Testis (tissue), 3 donors: ENCODE measurements around the gene ZNRD2. TPM values are rescaled to one million over a fixed set of nuclear protein-coding genes. Genes with fewer than 3 reads are reported as not detected.
A peak's percentile ranks its signal among the peaks of the same experiment; 100 is the strongest.

Experiments used
- DNase-seq: peaks from one replicate; pipeline ENCODE4 v3.0.0-alpha.2; 2019
- H3K27ac ChIP-seq, 2 donors: fragments of 200-600 bp; sonication (generic); one replicate each; pipeline ENCODE4 v1.5.1; 2019
- H3K27me3 ChIP-seq: fragments of 200-600 bp; sonication (generic); one replicate; pipeline ENCODE4 v1.5.1; 2019
- H3K36me3 ChIP-seq: fragments of 200-600 bp; sonication (generic); one replicate; pipeline ENCODE4 v1.5.1; 2017; ENCODE audit warnings: low read depth; ENCODE audit errors: missing control alignments
- H3K4me1 ChIP-seq: fragments of 200-600 bp; sonication (generic); one replicate; pipeline ENCODE4 v1.5.1; 2019
- H3K4me3 ChIP-seq, 2 donors: fragments of 200-600 bp; sonication (generic); one replicate each; pipeline ENCODE4 v1.5.1; 2017 to 2019
- H3K9me3 ChIP-seq: fragments of 200-600 bp; sonication (generic); one replicate; pipeline ENCODE4 v1.5.1; 2017
- CTCF ChIP-seq, 3 experiments: fragments of 450-650 bp in 2 of 3; fragments of 200-600 bp in 1 of 3; sonication (generic) in 1 of 3; IDR thresholded peaks; one replicate each; pipeline ENCODE4 v1.5.1; 2016 to 2019; ENCODE audit warnings: antibody characterized with exemption in 3 of 3, mild to moderate bottlenecking in 2 of 3, moderate library complexity in 1 of 3
- POLR2A ChIP-seq: fragments of 450-650 bp; IDR thresholded peaks from one replicate; pipeline ENCODE4 v1.6.1; 2017; ENCODE audit warnings: antibody characterized with exemption, mild to moderate bottlenecking, moderate library complexity
- WGBS, 2 donors: methylation state at CpG; one replicate each; pipeline ENCODE4 v1.1.5; 2018; 5-methylcytosine and 5-hydroxymethylcytosine counted together
- intact Hi-C: fragments of 100-400 bp; cut with DNase I; formaldehyde crosslinking; loops from one replicate; pipeline ENCODE4 v1.15.1; 2023; ENCODE audit warnings: low total_unique reads
- polyA plus RNA-seq: library from polyadenylated mRNA; stranded (reverse); fragments of 350-450 nt; fragmentation: Illumina TruSeq; extraction: RNeasy Lipid Tissue Mini Kit (QIAGEN cat#74804); gene quantifications from one replicate; pipeline ENCODE4 v1.2.3, GENCODE V29; 2014; ENCODE audit warnings: low read depth, low replicate concordance; ENCODE audit not compliant: insufficient read depth
- total RNA-seq, 2 donors: library from RNA; depleted of rRNA; stranded (reverse); fragments of >200 nt; gene quantifications; one replicate each; pipeline ENCODE4 v1.2.3, GENCODE V29; 2016

ZNRD2 gene
- total and polyA plus RNA-seq, 3 donors from 2014 or later, result 67.7 to 79.6 (median 77.6) TPM

- no peaks in the 10 kb centered on the region for H3K9me3 ChIP-seq
- intact Hi-C loops, result no loop called here
- WGBS, 2 donors, result 86 to 90% methylated on average over 3 of the region's 3 CpGs
- H3K4me3 ChIP-seq, result no peak overlapping the region
- H3K36me3 ChIP-seq, result no peaks in the 10 kb centered on the region
- TF ChIP-seq POLR2A (no peak), CTCF (IDR thresholded peaks at IDR 0.05) (no peak)
- H3K27ac ChIP-seq, result no peak overlapping the region
- H3K4me1 ChIP-seq, result peaks cover 11% of the 10 kb centered on the region
- DNase-seq, result no peak
- H3K27me3 ChIP-seq, result no peaks in the 10 kb centered on the region
Observed at GRCh38 chr11:65581928-65582327, 11.7 kb downstream of the ZNRD2 start.

GRCh38 chr11:65583589-65583988 lies 13.3 kb downstream of the ZNRD2 start:
- H3K27me3 ChIP-seq, result no peaks in the 10 kb centered on the region
- H3K4me1 ChIP-seq, result peaks cover 11% of the 10 kb centered on the region
- no peak for DNase-seq
- H3K27ac ChIP-seq, result no peak overlapping the region
- no peaks in the 10 kb centered on the region for H3K36me3 ChIP-seq
- intact Hi-C loops, result no loop called here
- TF ChIP-seq CTCF (IDR thresholded peaks at IDR 0.05) (no peak), POLR2A (no peak)
- no peaks in the 10 kb centered on the region for H3K9me3 ChIP-seq
- WGBS, 2 donors, result 76 to 84% methylated on average over 5 to 10 of the region's 10 CpGs
- no peak overlapping the region for H3K4me3 ChIP-seq

GRCh38 chr11:65584106-65584505 lies 13.8 kb downstream of the ZNRD2 start:
- peaks cover 11% of the 10 kb centered on the region for H3K4me1 ChIP-seq
- no peaks in the 10 kb centered on the region for H3K9me3 ChIP-seq
- intact Hi-C loops, result no loop called here
- H3K36me3 ChIP-seq, result no peaks in the 10 kb centered on the region
- no peak for DNase-seq
- H3K4me3 ChIP-seq, result no peak overlapping the region
- WGBS, 2 donors, result 83 to 100% methylated on average over 3 to 8 of the region's 8 CpGs
- H3K27ac ChIP-seq, result no peak overlapping the region
- no peaks in the 10 kb centered on the region for H3K27me3 ChIP-seq
- no peak for TF ChIP-seq POLR2A

GRCh38 chr11:65584723-65585171 lies 14.5 kb downstream of the ZNRD2 start:
- peak overlapping the region; percentile 6 to 10 for H3K4me3 ChIP-seq
- no peaks in the 10 kb centered on the region for H3K36me3 ChIP-seq
- peak; percentile 46 for DNase-seq
- no peak overlapping the region for H3K27ac ChIP-seq
- WGBS, 2 donors, result 51 to 65% methylated on average over 12 to 46 of the region's 46 CpGs
- no peaks in the 10 kb centered on the region for H3K27me3 ChIP-seq
- H3K9me3 ChIP-seq, result no peaks in the 10 kb centered on the region
- intact Hi-C loops, result no loop called here
- no peak for TF ChIP-seq CTCF (IDR thresholded peaks at IDR 0.05)
- no peak for TF ChIP-seq POLR2A
- peaks cover 14% of the 10 kb centered on the region for H3K4me1 ChIP-seq

GRCh38 chr11:65585396-65586246 lies 15.3 kb downstream of the ZNRD2 start:
- no peak for TF ChIP-seq CTCF (IDR thresholded peaks at IDR 0.05)
- no peak for TF ChIP-seq POLR2A

More at GRCh38 chr11:65585396-65586246, 15.3 kb downstream of the ZNRD2 start:
- Histone ChIP-seq H3K36me3 (no peaks in the 10 kb centered on the region), H3K4me1 (peaks cover 14% of the 10 kb centered on the region), H3K27me3 (no peaks in the 10 kb centered on the region), H3K9me3 (no peaks in the 10 kb centered on the region), H3K27ac (no peak overlapping the region), H3K4me3 (peak overlapping the region in 1 of 2 donors; percentile 6)
- 43 to 68% methylated on average over 44 to 50 of the region's 51 CpGs for WGBS, 2 donors
- intact Hi-C loops, result no loop called here
- DNase-seq, result no peak
